H9 (cell line): Measurements from ENCODE around the gene RAB6B. TPM values are rescaled to one million over a fixed set of nuclear protein-coding genes. Genes with fewer than 3 reads are reported as not detected.

Experiments used
- DNase-seq: peaks from one replicate; pipeline ENCODE4 v3.0.0-alpha.2; 2017
- H2AFZ ChIP-seq: one replicate; pipeline ENCODE4 v1.6.1; 2013; ENCODE audit warnings: mild to moderate bottlenecking, low read length, control low read depth, moderate library complexity
- H2AK5ac ChIP-seq: 2 replicates; pipeline ENCODE4 v1.6.1; 2013; ENCODE audit warnings: low read length, control low read depth, mixed read lengths; ENCODE audit not compliant: insufficient read length
- H2BK120ac ChIP-seq: one replicate; pipeline ENCODE4 v1.6.1; 2013; ENCODE audit warnings: low read depth, mild to moderate bottlenecking, low read length, control low read depth, inconsistent platforms; ENCODE audit not compliant: poor library complexity, severe bottlenecking
- H2BK12ac ChIP-seq: 2 replicates; pipeline ENCODE4 v1.6.1; 2013; ENCODE audit warnings: low read length, control low read depth, mixed read lengths, low read depth; ENCODE audit not compliant: insufficient read length
- H2BK15ac ChIP-seq: 2 replicates; pipeline ENCODE4 v1.6.1; 2013; ENCODE audit warnings: low read depth, low read length, control low read depth
- H2BK20ac ChIP-seq: one replicate; pipeline ENCODE4 v1.6.1; 2013; ENCODE audit warnings: low read depth, mild to moderate bottlenecking, low read length, control low read depth, inconsistent platforms; ENCODE audit not compliant: poor library complexity, severe bottlenecking
- H2BK5ac ChIP-seq: 2 replicates; pipeline ENCODE4 v1.6.1; 2013; ENCODE audit warnings: low read length, control low read depth, mixed read lengths; ENCODE audit not compliant: insufficient read length
- H3K14ac ChIP-seq: 2 replicates; pipeline ENCODE4 v1.6.1; 2013; ENCODE audit warnings: low read length, control low read depth; ENCODE audit not compliant: insufficient read depth
- H3K18ac ChIP-seq: 2 replicates; pipeline ENCODE4 v1.6.1; 2013; ENCODE audit warnings: low read depth, mild to moderate bottlenecking, mixed read lengths, low read length, control low read depth; ENCODE audit not compliant: insufficient read length
- H3K23ac ChIP-seq: 2 replicates; pipeline ENCODE4 v1.6.1; 2013; ENCODE audit warnings: low read length, control low read depth, mixed read lengths, low read depth; ENCODE audit not compliant: insufficient read length
- H3K23me2 ChIP-seq: 2 replicates; pipeline ENCODE4 v1.6.1; 2013; ENCODE audit warnings: low read depth, mild to moderate bottlenecking, mixed read lengths, low read length, control low read depth; ENCODE audit not compliant: insufficient read length, poor library complexity, severe bottlenecking
- H3K27ac ChIP-seq: 2 replicates; pipeline ENCODE4 v1.5.1; 2013; ENCODE audit warnings: low read length, control low read depth, mixed read lengths, low read depth; ENCODE audit not compliant: insufficient read length
- H3K27me3 ChIP-seq: 2 replicates; pipeline ENCODE4 v1.6.1; 2013; ENCODE audit warnings: low read length, control low read depth, inconsistent platforms; ENCODE audit not compliant: insufficient read depth
- H3K4ac ChIP-seq: 2 replicates; pipeline ENCODE4 v1.6.1; 2013; ENCODE audit warnings: low read depth, mild to moderate bottlenecking, control low read depth, inconsistent platforms, low read length, moderate library complexity
- H3K4me1 ChIP-seq: 2 replicates; pipeline ENCODE4 v1.6.1; 2013; ENCODE audit warnings: low read length, control low read depth, inconsistent platforms; ENCODE audit not compliant: insufficient read depth
- H3K4me2 ChIP-seq: 2 replicates; pipeline ENCODE4 v1.6.1; 2013; ENCODE audit warnings: low read length, control low read depth, mixed read lengths; ENCODE audit not compliant: insufficient read length, insufficient read depth
- H3K56ac ChIP-seq: 2 replicates; pipeline ENCODE4 v1.6.1; 2013; ENCODE audit warnings: low read depth, mild to moderate bottlenecking, mixed read lengths, low read length, control low read depth; ENCODE audit not compliant: insufficient read length
- H3K79me1 ChIP-seq: 2 replicates; pipeline ENCODE4 v1.6.1; 2013; ENCODE audit warnings: low read depth, mild to moderate bottlenecking, moderate library complexity, low read length, control low read depth, inconsistent platforms; ENCODE audit not compliant: insufficient read depth, poor library complexity, severe bottlenecking
- H3K79me2 ChIP-seq: 2 replicates; pipeline ENCODE4 v1.6.1; 2013; ENCODE audit warnings: low read length, control low read depth, inconsistent platforms; ENCODE audit not compliant: insufficient read depth
- H3K9ac ChIP-seq: 2 replicates; pipeline ENCODE4 v1.6.1; 2013; ENCODE audit warnings: low read length, control low read depth, mixed read lengths; ENCODE audit not compliant: insufficient read length; ENCODE audit errors: extremely low read depth
- H3K9me3 ChIP-seq: one replicate; pipeline ENCODE4 v1.6.1; 2013; ENCODE audit warnings: low read depth, low read length, inconsistent platforms; ENCODE audit not compliant: control insufficient read depth
- H3T11ph ChIP-seq: one replicate; pipeline ENCODE4 v1.6.1; 2013; ENCODE audit warnings: mild to moderate bottlenecking, low read length, control low read depth, inconsistent platforms
- H4K20me1 ChIP-seq: one replicate; pipeline ENCODE4 v1.6.1; 2013; ENCODE audit not compliant: control insufficient read depth, insufficient read length, insufficient read depth
- H4K5ac ChIP-seq: 2 replicates; pipeline ENCODE4 v1.6.1; 2013; ENCODE audit warnings: low read depth, mild to moderate bottlenecking, mixed read lengths, low read length, control low read depth; ENCODE audit not compliant: insufficient read length
- H4K8ac ChIP-seq: replicated peaks from 2 replicates; pipeline ENCODE4 v1.6.1; 2013; ENCODE audit warnings: low read length, control low read depth, mixed read lengths, low read depth; ENCODE audit not compliant: insufficient read length
- H4K91ac ChIP-seq: 2 replicates; pipeline ENCODE4 v1.6.1; 2013; ENCODE audit warnings: low read depth, mild to moderate bottlenecking, moderate library complexity, mixed read lengths, low read length, control low read depth; ENCODE audit not compliant: insufficient read length
- H3K27ac Mint-ChIP-seq, 3 experiments: 2 replicates in 2 of 3; 3 replicates in 1 of 3; pipeline ENCODE4 v1.8.0; 2020 to 2021; ENCODE audit warnings: mixed read lengths in 3 of 3, mild to moderate bottlenecking in 1 of 3, moderate library complexity in 1 of 3
- H3K27me3 Mint-ChIP-seq: 2 replicates; pipeline ENCODE4 v1.8.0; 2021; ENCODE audit warnings: low read depth, mild to moderate bottlenecking, moderate library complexity, mixed read lengths
- H3K36me3 Mint-ChIP-seq, 3 experiments: 2 replicates in 2 of 3; 3 replicates in 1 of 3; pipeline ENCODE4 v1.8.0; 2020 to 2021; ENCODE audit warnings: low read depth in 3 of 3, mixed read lengths in 3 of 3; ENCODE audit not compliant: insufficient read depth in 1 of 3
- H3K4me1 Mint-ChIP-seq, 2 experiments: 2 replicates each; pipeline ENCODE4 v1.8.0; 2020; ENCODE audit warnings: mixed read lengths in 2 of 2
- H3K4me3 Mint-ChIP-seq, 2 experiments: 2 replicates in 1 of 2; 3 replicates in 1 of 2; pipeline ENCODE4 v1.8.0; 2020 to 2021; ENCODE audit warnings: mild to moderate bottlenecking in 2 of 2, mixed read lengths in 2 of 2, moderate library complexity in 1 of 2
- H3K9me3 Mint-ChIP-seq, 2 experiments: 2 replicates in 1 of 2; 3 replicates in 1 of 2; pipeline ENCODE4 v1.8.0; 2020; ENCODE audit warnings: mild to moderate bottlenecking in 2 of 2, mixed read lengths in 2 of 2, moderate library complexity in 1 of 2
- CTCF ChIP-seq: fragments of 200-600 bp; sonication (generic); conservative IDR thresholded peaks from 3 replicates; pipeline ENCODE4 v1.8.0; 2021; ENCODE audit warnings: antibody characterized with exemption, mild to moderate bottlenecking
- WGBS: extraction: QIAGEN DNeasy Blood & Tissue Kit; methylation state at CpG from one replicate; pipeline ENCODE4 v1.1.7; 2013; ENCODE audit warnings: missing lambda C conversion rate, low lambda C conversion rate, mixed read lengths; ENCODE audit not compliant: insufficient read length; ENCODE audit errors: extremely low coverage; 5-methylcytosine and 5-hydroxymethylcytosine counted together
- total RNA-seq: library from RNA; stranded (reverse); gene quantifications from 2 replicates; pipeline ENCODE4 v1.2.1, GENCODE V29; 2021

The RAB6B gene
- total RNA-seq, 1 experiment from 2014 or later, result 12.3 TPM

- Histone ChIP-seq H3K23me2 (peaks cover 5% of the 10 kb centered on the region), H2BK12ac (no peak overlapping the region), H2BK20ac (no peak overlapping the region), H4K91ac (no peak overlapping the region), H2BK15ac (no peak overlapping the region), H4K20me1 (no peaks in the 10 kb centered on the region), H3K56ac (no peak overlapping the region), H2BK5ac (no peak overlapping the region), H3K23ac (no peak overlapping the region), H3K14ac (no peak overlapping the region), H4K8ac (no peak overlapping the region), H3K27me3 (peaks cover 4% of the 10 kb centered on the region; the same call in 1 of the 2 replicates), H3K18ac (no peak overlapping the region), H3K9me3 (no peaks in the 10 kb centered on the region), H3K4me1 (no peaks in the 10 kb centered on the region; the same call in 1 of the 2 replicates), H3K79me1 (no peaks in the 10 kb centered on the region), H2AFZ (no peak overlapping the region), H2AK5ac (no peak overlapping the region), H2BK120ac (no peak overlapping the region), H3T11ph (no peak overlapping the region), H3K27ac (no peak overlapping the region), H3K4ac (no peak overlapping the region), H4K5ac (no peak overlapping the region), H3K4me2 (no peak overlapping the region), H3K9ac (no peak overlapping the region), H3K79me2 (no peaks in the 10 kb centered on the region)
- H3K27ac Mint-ChIP-seq, result no peak overlapping the region
- no peaks in the 10 kb centered on the region for H3K9me3 Mint-ChIP-seq
- peaks cover 32% of the 10 kb centered on the region for H3K27me3 Mint-ChIP-seq
- no CpG with 5 or more reads among the region's 2 CpGs for WGBS
- no peak for DNase-seq
- peaks cover 5 to 27% of the 10 kb centered on the region in 2 experiments for H3K4me1 Mint-ChIP-seq
- no peak overlapping the region for H3K4me3 Mint-ChIP-seq
- no peaks in the 10 kb centered on the region for H3K36me3 Mint-ChIP-seq
- TF ChIP-seq CTCF, result no peak
Measured at GRCh38 chr3:133890037-133890436, 5.6 kb downstream of the RAB6B start.
